HG03354 (cell line): ENCODE data around the gene PIGB.
"Not testable (repeated sequence)": the region's sequence is repeated elsewhere in the genome, so short reads cannot be mapped to it uniquely, and the experiment has no call there.

Experiments used
- ATAC-seq: cut with Tn5 transposase; IDR thresholded peaks from one replicate; pipeline ENCODE4 v1.9.1; 2021; ENCODE audit warnings: mild to moderate bottlenecking; ENCODE audit not compliant: unreplicated experiment, poor library complexity, severe bottlenecking

The PIGB gene

DNA sequence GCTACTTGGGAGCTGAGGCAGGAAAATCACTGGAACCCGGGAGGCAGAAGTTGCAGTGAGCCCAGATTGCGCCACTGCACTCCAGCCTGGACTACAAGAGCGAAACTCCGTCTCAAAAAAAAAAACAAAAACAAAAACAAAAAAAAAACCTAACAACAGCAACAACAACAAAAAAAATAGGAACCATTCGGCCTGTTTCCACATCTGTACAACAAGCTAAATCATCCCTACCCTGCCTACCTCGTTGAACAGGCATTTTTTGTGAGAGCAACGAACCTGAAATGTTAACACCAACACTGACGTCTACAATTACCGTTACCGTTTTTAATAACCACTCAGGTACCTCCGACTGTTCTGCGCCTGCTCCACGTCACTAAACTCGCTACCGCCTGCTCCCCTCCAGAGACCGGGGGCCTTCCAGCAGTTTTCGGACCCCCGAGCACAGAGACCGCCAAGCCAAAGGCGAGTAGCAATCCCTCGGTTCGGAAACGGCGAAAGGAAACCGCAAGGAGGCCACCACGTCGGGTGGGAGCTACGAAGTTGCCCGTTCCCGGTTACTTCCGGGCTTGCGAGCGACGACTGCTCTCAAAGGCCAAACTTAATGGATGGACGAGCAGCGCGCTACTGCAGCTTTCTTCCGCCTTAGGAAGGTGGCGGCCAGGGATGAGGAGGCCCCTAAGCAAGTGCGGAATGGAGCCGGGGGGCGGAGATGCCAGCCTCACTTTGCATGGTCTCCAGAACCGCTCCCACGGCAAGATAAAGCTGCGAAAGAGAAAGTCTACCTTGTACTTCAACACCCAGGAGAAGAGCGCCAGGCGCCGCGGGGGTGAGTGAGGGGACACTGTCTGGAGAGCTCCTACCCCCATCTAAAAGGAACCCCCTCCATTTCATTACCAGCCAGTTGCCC lies at the start of gene PIGB, which contains the start of gene PIGBOS1:
TSS of gene PIGB (plus strand) at position 635 of the 907 bp plus-strand sequence. CDS start at position 664, 29 bp downstream.
TSS of gene PIGBOS1 (minus strand) at position 536 of the 907 bp plus-strand sequence. CDS start 1,331 bp downstream, outside the sequence.
- ATAC-seq, result peak; percentile 92

DNA sequence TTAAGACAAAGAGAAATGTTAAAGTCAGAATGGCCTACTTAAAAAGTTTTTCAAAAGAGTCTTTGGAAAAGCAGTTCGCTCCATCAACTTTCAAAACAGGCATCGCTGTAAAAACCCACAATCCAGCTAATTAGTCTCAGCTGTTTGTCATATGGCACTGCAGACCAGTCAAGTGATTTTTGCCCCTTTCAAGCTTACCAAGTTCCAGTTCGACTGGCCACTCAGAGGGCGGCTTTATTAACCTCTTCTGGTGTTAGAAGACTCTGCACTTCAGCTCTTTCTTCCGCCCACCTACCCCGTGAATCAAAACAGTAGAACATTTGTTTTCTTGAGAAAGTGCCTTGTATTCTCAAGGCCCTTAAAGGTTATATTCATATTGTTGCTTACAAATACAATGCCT lies 48.7 kb upstream of the PIGB start:
- ATAC-seq, result no peak

DNA sequence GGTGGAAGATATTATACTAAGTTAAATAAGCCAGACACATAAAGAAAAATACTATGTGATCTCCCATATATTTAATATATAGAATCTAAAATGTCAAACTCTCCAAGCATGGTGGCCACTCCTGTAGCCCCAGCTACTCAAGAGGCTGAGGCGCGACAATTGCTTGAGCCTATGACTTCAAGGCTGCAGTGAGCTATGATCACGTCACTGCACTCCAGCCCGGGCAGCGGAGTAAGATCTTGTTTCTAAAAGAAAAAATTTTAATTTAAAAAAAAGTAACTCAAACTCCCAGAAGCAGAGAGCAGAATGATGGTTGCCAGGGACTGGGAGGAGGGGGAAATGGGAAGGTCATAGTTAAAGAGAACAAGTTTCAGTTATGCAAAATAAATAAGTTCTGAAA lies 42.7 kb upstream of the PIGB start:
- no peak for ATAC-seq

DNA sequence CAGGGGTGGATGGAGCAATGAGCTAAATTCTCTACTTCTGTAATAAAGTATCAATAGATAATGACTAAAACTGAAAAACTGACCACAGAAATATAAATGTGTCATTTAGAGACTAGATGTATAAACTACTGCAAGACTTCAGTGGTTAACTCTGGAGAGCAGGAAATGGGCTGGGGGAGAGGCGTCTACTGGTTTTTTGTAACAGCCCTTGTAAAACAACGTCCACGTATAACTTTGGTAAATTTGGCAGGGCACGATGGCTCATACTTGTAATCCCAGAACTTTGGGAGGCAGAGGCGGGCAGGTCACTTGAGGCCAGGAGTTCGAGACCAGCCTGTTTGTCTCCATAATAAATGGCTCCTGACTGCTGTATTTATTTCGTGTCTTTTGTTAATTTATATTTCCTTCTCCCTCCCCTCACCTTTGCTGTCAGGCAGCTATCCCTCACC lies 41.9 kb upstream of the PIGB start:
- ATAC-seq, result peak; percentile 60

DNA sequence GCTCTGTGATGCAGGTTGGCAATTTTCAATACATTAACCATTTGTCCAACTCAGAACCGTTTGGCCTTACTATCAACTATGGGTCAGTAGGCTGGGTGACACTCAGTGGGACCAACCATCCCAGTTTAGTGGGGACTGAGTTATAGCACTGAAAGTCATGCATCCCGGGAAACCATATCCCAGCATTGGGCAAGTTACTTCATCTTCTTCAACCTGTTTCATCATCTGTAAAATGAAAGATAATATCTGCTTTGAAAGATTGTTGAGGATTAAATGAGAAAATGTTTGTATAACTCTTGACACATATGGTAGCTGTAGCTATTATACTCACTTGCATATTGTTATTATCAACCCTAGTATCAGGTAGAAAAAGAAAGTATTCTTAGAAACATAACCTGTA lies 41.3 kb upstream of the PIGB start:
- no peak for ATAC-seq

DNA sequence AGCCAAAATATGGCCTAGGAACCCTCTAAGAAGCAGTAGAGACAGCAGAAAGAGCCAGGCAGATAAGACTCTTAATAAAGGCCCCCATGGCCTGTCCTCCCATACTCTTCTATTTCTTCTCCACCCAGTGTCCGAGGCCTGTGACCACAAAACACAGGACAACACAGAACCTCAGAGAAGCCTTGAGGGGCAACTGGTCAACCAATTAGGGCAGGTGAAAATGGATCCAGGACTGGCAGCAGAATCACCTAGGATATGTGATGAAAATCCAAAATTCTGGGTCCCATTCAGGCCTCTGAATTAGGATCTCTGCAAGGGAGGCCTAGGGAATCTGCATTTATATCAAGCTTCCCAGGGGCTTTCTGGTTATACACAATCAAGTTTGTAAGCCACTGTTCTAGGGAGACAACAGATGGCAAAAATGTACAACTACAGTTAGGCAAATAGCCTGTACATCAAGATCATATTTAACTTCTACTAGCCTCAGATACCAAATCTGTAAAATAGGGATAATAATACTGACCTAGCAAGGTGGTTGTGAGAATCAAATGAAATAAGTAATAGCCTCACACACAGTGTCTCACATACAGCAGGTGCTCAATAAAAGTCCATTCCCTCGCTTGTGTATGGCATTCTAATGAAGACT lies 39.8 kb upstream of the PIGB start:
- no peak for ATAC-seq

DNA sequence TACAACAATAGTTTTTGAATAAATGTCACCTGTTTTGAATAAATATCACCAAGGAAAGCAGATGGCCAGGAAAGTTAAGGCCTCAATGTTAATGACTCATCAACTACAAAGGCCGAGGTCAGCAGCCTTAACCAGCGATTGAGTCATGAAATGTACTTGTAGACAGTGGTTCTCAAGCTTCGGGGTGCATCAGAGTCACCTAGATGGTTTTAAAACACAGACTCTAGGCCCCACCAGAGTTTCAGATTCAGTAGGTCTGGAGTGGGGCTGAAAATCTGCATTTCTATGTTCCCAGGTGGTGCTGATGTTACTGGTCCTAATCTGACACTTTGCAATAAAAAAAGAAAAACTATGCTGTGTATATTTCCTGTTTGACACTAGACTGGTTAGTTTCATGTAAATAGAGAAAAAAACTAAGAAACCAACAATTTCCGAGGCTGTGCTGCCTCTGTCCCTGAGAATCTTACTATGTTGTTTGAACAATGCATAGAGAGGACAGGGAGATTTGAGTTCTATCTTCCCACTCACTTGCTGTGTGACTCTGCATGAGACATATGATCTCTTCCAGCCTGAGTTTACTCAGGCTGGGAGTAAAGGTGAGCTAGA lies 39.2 kb upstream of the PIGB start:
- ATAC-seq, result peak; percentile 81

DNA sequence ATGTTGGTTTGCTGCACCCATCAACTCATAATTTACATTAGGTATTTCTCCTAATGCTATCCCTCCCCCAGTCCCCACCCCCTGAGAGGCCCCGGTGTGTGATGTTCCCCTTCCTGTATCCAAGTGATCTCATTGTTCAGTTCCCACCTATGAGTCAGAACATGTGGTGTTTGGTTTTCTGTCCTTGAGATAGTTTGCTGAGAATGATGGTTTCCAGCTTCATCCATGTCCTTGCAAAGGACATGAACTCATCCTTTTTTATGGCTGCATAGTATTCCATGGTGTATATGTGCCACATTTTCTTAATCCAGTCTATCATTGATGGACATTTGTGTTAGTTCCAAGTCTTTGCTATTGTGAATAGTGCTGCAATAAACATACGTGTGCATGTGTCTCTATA lies 38.4 kb upstream of the PIGB start:
- ATAC-seq, result not testable (repeated sequence)

DNA sequence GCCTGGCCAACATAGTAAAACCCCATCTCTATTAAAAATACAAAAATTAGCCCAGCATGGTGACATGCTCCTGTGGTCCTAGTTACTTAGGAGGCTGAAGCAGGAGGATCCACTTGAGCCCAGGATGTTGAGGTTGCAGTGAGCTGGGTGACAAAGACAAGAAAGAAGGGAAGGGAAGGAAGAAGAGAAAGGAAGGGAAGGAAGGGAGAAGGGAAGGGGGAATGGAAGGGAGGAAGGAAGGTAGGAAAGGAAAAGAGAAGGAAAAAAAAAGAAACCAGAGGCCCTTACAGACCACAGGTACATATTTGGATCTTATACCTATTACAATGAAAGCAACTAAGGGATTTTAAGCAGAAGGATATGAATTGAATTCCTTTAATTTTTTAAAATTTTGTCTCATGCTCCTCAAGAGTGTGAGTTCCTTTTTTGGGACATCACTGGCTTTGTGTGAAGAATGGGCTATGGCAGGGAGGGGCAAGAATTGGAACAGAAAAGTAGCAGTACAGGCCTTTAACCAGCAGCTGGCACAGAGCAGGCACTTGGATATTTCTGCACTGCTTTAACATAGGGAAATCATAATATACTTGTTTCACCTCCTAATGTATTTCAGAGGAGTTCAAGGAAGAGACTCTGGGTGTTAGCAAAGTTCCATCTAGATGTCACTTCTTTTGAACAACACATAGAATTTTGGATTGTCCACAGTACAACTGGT lies 37.3 kb upstream of the PIGB start:
- ATAC-seq, result no peak

DNA sequence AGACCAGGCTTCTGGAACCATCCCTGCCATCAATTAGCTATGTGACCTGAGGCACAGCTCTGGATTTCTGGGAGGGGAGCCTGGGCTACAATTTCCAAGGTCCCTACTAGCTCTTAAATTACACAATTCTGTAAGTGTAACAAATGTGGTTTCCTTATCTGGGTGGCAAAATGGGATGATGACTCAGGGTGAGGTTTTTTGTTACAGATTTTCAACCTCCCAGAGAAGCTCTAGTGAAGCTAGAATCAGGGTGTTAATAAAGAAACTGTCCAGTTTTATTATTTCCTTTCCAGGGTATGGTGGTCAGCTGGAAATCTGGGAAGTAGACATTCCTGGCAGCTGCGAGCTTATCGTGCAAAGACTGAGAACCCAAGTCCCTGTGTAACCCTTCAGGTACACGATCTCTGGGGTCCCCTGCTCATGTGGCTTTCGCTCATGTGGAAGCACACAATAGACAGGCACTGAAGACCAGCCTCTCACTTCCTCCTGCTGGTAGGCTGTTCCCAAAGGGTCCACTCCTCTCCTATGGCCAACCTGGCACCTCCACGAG lies 36.7 kb upstream of the PIGB start:
- ATAC-seq, result no peak

DNA sequence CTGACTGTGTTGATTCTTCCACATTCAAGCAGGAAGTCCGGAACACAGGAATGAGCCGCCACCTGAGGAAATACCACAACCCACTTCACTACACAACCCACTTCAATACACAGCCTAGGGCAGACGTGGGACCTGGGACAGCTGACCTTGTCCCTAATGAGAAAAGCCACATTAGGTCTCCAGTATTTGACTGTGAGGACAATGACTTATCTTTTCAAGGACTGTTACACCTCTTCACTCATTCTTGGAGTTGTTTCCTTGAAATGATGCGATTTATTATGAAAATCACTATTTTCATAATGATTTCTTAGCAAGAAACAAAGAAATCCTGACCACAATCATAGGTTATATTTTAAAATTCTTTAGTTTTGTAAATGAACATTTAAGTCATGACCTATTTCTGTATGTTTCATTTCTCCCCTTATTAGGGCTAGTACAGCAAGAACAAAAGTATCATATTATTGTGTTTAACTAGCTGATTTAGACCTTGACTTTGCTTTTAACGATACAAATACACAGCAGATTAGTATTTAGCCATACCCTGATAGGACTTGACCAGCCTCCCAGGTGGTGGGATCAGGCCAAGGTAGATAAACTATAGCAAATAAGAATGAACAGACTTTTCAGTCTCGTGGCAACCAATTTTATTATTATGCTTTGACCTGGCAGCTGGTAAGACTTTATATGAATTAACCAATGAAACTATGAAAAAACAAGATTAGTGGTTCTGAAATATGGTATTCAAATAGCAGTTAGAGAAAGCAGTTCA lies 35.5 kb upstream of the PIGB start:
- no peak for ATAC-seq

DNA sequence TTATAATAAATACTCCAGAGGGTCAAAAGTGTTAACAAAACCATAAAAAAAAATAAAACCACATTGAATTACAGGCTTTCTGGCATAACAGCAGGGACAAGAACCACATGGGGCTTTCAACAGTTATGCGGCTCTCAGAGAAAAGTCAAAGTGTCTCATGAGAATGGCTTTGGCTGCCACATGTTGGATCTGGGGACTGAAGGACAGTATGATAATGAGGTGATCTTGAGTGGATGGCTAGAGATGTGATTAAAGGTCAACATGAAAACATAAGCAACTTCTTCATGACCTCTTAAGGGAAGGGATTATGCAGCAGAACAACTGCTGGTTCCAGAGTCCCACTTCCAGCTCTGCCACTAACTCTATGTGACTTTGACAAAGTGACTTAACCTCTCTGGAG lies 34.6 kb upstream of the PIGB start:
- no peak for ATAC-seq

DNA sequence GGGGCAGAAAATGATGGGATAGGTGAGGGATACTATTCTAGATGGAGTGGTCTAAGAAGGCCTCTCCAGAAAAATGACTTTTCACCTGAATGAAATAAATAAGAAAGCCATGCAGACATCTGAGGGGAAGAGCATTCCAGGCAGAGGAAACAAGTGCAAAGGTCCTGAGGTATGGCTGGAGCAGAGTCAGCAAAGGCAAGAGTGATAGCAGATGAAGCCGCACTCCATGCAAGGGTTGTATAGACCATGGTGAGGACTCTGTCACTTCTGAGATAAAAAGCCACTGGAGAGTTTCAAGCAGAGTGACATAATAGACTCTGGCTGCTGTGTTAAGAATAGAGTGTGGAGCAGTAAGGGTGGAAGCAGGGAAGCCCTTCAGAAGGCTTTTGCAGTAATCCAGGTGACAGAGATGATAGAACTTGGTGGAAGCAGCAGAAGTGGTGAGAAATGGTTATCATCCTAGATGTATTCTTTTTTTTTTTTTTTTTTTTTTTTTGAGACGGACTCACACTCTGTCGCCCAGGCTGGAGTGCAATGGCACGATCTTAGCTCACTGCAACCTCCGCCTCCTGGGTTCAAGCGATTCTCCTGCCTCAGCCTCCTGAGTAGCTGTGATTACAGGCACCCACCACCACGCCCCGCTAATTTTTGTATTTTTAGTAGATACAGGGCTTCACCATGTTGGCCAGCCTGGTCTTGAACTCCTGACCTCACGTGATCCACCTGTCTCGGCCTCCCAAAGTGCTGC lies 32.4 kb upstream of the PIGB start:
- not testable (repeated sequence) for ATAC-seq

DNA sequence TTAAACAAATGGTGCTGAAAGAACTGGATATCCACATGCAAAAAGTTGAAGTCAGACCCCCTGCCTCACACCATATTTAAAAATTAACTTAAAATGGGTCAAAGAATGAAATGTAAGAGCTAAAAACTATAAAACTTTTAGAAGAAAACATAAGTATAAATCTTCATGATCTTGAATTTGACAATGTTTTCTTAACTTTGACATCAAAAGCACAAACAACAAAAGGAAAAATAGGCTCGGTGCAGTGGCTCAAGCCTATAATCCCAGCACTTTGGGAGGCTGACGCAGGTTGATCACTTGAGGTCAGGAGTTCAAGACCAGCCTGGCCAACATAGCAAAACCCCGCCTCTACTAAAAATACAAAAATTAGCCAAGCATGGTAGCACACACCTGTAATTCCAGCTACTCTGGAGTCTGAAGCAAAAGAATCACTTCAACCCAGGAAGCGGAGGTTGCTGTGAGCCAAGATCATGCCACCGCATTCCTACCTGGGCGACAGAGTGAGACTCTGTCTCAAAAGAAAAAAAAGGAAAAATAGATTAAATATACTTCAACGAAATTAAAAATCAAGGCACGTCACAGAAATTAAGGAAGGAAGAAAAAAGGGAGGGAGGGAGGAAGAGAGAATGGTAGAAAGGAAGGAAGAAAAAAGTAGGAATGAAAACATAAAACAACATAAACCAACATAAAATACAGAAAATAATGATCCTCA lies 30.9 kb upstream of the PIGB start:
- no peak for ATAC-seq

DNA sequence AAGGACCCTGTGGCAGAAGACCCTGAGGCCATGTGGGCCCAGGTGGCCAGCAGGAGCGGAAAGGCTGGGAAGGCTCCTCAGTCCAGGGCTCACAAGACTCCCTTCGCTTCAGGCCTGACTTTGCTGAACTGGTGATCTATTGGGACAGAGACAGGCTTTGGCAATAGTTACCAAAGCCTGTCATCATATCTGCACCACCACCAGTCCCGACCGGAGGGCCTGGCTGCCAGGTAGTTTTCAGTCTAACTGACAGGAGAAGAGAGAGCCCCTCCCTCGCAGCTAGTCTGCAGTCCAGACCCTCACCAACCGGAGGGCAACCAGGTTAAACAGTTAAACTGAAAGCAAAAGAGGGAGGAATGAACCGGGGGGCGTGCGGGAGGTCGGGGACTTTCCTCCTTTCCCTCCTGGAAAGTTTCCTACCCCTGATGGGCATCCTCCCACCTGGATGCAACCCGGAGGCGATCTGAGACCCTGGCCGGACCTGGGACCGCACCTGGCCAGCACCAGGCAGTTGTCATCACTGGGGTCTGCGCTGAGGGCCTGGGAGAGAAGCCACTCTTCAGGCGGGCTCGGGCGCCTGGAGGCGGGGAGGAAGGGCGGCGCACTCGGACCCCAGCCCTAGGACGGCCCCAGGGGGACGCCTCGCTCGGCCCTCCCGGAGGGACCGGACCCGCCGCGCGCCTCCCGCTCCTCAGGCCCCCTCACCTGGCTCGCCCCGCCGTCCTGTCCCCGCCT lies 29.8 kb upstream of the PIGB start:
- ATAC-seq, result peak; percentile 38

DNA sequence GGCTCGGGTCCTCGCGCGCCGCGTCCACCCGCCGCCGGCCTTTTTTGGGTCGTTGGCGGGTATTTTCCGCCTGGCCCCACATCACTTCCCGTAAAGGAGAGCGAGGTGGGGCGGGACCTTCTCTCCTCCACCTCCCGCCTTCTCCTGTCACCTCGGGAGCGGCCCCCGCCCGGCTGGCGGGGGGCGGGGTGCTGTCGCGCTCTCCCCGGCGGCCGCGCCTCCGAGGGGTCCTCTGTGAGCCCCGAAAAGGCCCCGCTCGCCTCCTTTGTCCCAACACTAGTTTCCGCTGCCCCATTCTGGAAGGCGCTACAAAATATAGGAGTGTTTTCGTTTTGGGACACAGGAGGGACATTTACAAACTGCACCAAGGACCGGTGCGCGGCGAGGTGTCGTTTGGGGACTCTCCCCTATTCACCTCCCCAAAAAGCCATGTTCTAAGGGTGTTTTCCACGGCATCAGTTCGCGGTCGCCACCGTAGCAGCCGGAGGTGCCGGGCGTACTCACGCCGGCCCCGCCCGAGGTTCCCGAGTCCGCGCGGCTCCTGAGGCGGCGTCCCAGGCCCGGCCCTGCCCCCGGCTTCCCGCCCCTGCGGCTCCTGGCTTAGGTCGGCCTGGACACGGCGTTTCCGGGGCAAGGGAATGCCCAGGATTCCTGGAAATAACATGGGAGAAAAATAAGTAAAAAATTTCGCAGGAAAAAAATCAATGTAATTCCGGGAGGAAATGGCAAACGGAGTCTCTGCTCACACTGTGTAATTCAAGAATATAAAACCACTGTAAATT lies 29.1 kb upstream of the PIGB start, which contains the start of gene RAB27A:
TSS of gene RAB27A (minus strand) at position 68 of the 782 bp plus-strand sequence. CDS start 54,879 bp downstream, outside the sequence.
- peak; percentile 78 for ATAC-seq
